GM06990 (cell line): ENCODE measurements around the gene RALY.

Source experiments
- DNase-seq: peaks from one replicate; pipeline ENCODE4 v3.0.0-alpha.2; 2011; ENCODE audit not compliant: insufficient read length; ENCODE audit errors: extremely low read depth
- H3K27me3 ChIP-seq: replicated peaks from 2 replicates; pipeline ENCODE4 v1.6.0; 2011; ENCODE audit warnings: low read length; ENCODE audit not compliant: control insufficient read depth, insufficient read depth
- H3K36me3 ChIP-seq: 2 replicates; pipeline ENCODE4 v1.5.1; 2011; ENCODE audit warnings: low read length; ENCODE audit not compliant: control insufficient read depth, insufficient read depth
- H3K4me3 ChIP-seq: replicated peaks from 2 replicates; pipeline ENCODE4 v1.5.1; 2011; ENCODE audit warnings: low read depth, mild to moderate bottlenecking, control low read depth, low read length
- CTCF ChIP-seq: IDR thresholded peaks from 2 replicates; pipeline ENCODE4 v1.5.1; 2011; ENCODE audit warnings: low read length, control low read depth, mild to moderate bottlenecking, inconsistent platforms; ENCODE audit not compliant: insufficient read depth, poor library complexity, severe bottlenecking

Gene RALY

GRCh38 chr20:33951171-33951570, 42.5 kb upstream of the RALY start:
- Histone ChIP-seq H3K36me3 (no peaks in the 10 kb centered on the region), H3K4me3 (no peak overlapping the region), H3K27me3 (no peaks in the 10 kb centered on the region)
- TF ChIP-seq CTCF = no peak
- DNase-seq = no peak

GRCh38 chr20:33954504-33954903, 39.2 kb upstream of the RALY start:
- Histone ChIP-seq H3K27me3 (no peaks in the 10 kb centered on the region), H3K36me3 (no peaks in the 10 kb centered on the region), H3K4me3 (no peak overlapping the region)
- no peak for TF ChIP-seq CTCF
- no peak for DNase-seq

- Histone ChIP-seq H3K36me3 (no peaks in the 10 kb centered on the region), H3K4me3 (no peak overlapping the region), H3K27me3 (no peaks in the 10 kb centered on the region)
- TF ChIP-seq CTCF = no peak
- no peak for DNase-seq
These were observed 30.0 kb upstream of the RALY start for GRCh38 chr20:33963751-33964150.

GRCh38 chr20:33964441-33964840, 29.3 kb upstream of the RALY start:
- TF ChIP-seq CTCF = no peak
- H3K4me3 ChIP-seq = no peak overlapping the region
- DNase-seq = no peak
- no peaks in the 10 kb centered on the region for H3K27me3 ChIP-seq
- H3K36me3 ChIP-seq = no peaks in the 10 kb centered on the region

- H3K27me3 ChIP-seq = no peaks in the 10 kb centered on the region
- DNase-seq = no peak
- H3K4me3 ChIP-seq = no peak overlapping the region
- no peak for TF ChIP-seq CTCF
- no peaks in the 10 kb centered on the region for H3K36me3 ChIP-seq
These were observed 26.6 kb upstream of the RALY start for GRCh38 chr20:33967126-33967525.

GRCh38 chr20:33969563-33969962, 24.1 kb upstream of the RALY start:
- Histone ChIP-seq H3K4me3 (no peak overlapping the region), H3K36me3 (no peaks in the 10 kb centered on the region), H3K27me3 (no peaks in the 10 kb centered on the region)
- no peak for TF ChIP-seq CTCF
- DNase-seq = no peak
